K562 (cell line): ENCODE data around the gene SMU1. TPM values are rescaled to one million over a fixed set of nuclear protein-coding genes. Genes with fewer than 3 reads are reported as not detected.
A peak's percentile ranks its signal among the peaks of the same experiment; 100 is the strongest.

ENCODE experiments used
- ATAC-seq: fragments of 200-7000 bp; cut with Tn5 transposase; 3 replicates; pipeline ENCODE4 v1.9.1; 2020; ENCODE audit warnings: moderate library complexity
- BruUV-seq: library from RNA; stranded (reverse); fragments of 400-500 nt; replicated peaks from 2 replicates; lab custom pipeline; 2021; lab: Mats Ljungman, UMichigan
- CTCF ChIA-PET: fragments of 300-600 bp; formaldehyde crosslinking; extraction: SDS; loops from one replicate; lab custom pipeline; 2021; ENCODE audit warnings: low intra/inter-chr PET ratio; lab: Yijun Ruan, JAX
- POLR2A ChIA-PET: fragments of 300-600, 350-650 bp; sonication (Branson Sonifier 250); formaldehyde crosslinking; extraction: SDS; loops from one replicate; lab custom pipeline; 2021; ENCODE audit warnings: antibody characterized with exemption, inconsistent platforms; lab: Yijun Ruan, JAX
- DNase-seq, 4 experiments: peaks; one replicate each; pipeline versions ENCODE4 v3.0.0 to v3.0.0-alpha.2; 2011 to 2018; ENCODE audit warnings: low spot score in 3 of 4, mixed read lengths in 3 of 4; ENCODE audit errors: extremely low read depth in 1 of 4
- FAIRE-seq: peaks from 2 replicates; lab custom pipeline; 2011; peaks lifted over from hg19 to GRCh38; lab: Jason Lieb, UNC
- H2AFZ ChIP-seq: 2 replicates; pipeline ENCODE4 v1.6.0; 2011; ENCODE audit warnings: low read depth, low read length, control low read depth, inconsistent platforms
- H3K27ac ChIP-seq: fragments of 200-600 bp; 3 replicates; pipeline ENCODE4 v1.8.0; 2011; ENCODE audit warnings: low read depth, mild to moderate bottlenecking, control low read depth, inconsistent platforms, low read length, moderate library complexity, mixed read lengths; ENCODE audit errors: extremely low read depth
- H3K27me3 ChIP-seq, 2 experiments: fragments of 300-600 bp in 1 of 2; 2 replicates in 1 of 2; 3 replicates in 1 of 2; pipeline versions ENCODE4 v1.6.0 to v1.8.0; 2011; ENCODE audit warnings: inconsistent platforms in 2 of 2, low read length in 2 of 2, mild to moderate bottlenecking in 1 of 2, mixed read lengths in 1 of 2, moderate library complexity in 1 of 2; ENCODE audit not compliant: control insufficient read depth in 2 of 2, insufficient read depth in 2 of 2
- H3K36me3 ChIP-seq: fragments of 300-600 bp; 3 replicates; pipeline ENCODE4 v1.8.0; 2011; ENCODE audit warnings: mild to moderate bottlenecking, low read length, inconsistent platforms; ENCODE audit not compliant: control insufficient read depth, insufficient read depth
- H3K4me1 ChIP-seq, 2 experiments: fragments of 200-600 bp in 1 of 2; replicated peaks in 1 of 2; 2 replicates in 1 of 2; 3 replicates in 1 of 2; pipeline versions ENCODE4 v1.5.1 to v1.8.0; 2011; ENCODE audit warnings: inconsistent platforms in 2 of 2, low read length in 2 of 2, mild to moderate bottlenecking in 1 of 2, mixed read lengths in 1 of 2, moderate library complexity in 1 of 2; ENCODE audit not compliant: control insufficient read depth in 2 of 2, insufficient read depth in 2 of 2
- H3K4me2 ChIP-seq: 2 replicates; pipeline ENCODE4 v1.6.1; 2011; ENCODE audit warnings: low read length, control low read depth, inconsistent platforms, mixed read lengths; ENCODE audit not compliant: insufficient read depth
- H3K4me3 ChIP-seq: fragments of 200-600 bp; sonication (generic), shearing (Covaris generic); 2 replicates; pipeline ENCODE4 v1.5.1; 2016; ENCODE audit warnings: control low read depth, inconsistent platforms
- H3K79me2 ChIP-seq: fragments of 200-600 bp; 3 replicates; pipeline ENCODE4 v1.8.0; 2011; ENCODE audit warnings: low read length, inconsistent platforms; ENCODE audit not compliant: control insufficient read depth, insufficient read depth
- H3K9ac ChIP-seq, 2 experiments: 2 replicates each; pipeline versions ENCODE4 v1.6.0 to v1.6.1; 2011; ENCODE audit warnings: low read depth in 2 of 2, low read length in 2 of 2, control low read depth in 1 of 2, inconsistent platforms in 1 of 2, mild to moderate bottlenecking in 1 of 2, mixed read lengths in 1 of 2; ENCODE audit not compliant: insufficient read depth in 1 of 2
- H3K9me1 ChIP-seq: one replicate; pipeline ENCODE4 v1.6.0; 2011; ENCODE audit warnings: inconsistent platforms, mild to moderate bottlenecking, low read length, moderate library complexity; ENCODE audit not compliant: control insufficient read depth, insufficient read depth
- H3K9me3 ChIP-seq: replicated peaks from 2 replicates; pipeline ENCODE4 v1.5.1; 2011; ENCODE audit warnings: low read depth, low read length, inconsistent platforms; ENCODE audit not compliant: control insufficient read depth, insufficient read depth
- H4K20me1 ChIP-seq: replicated peaks from 2 replicates; pipeline ENCODE4 v1.6.1; 2011; ENCODE audit warnings: low read length, inconsistent platforms, mixed read lengths; ENCODE audit not compliant: control insufficient read depth, insufficient read depth
- ESRRA ChIP-seq: fragments of 450-650 bp; IDR thresholded peaks from 2 replicates; pipeline ENCODE4 v1.6.1; 2014; ENCODE audit warnings: low read depth, mild to moderate bottlenecking, moderate library complexity, borderline replicate concordance
- FOXA1 ChIP-seq: fragments of 450-650 bp; IDR thresholded peaks from 2 replicates; pipeline ENCODE4 v1.6.1; 2016; ENCODE audit warnings: mild to moderate bottlenecking, borderline replicate concordance
- HDAC8 ChIP-seq: fragments of 450-650 bp; IDR thresholded peaks from 2 replicates; pipeline ENCODE4 v1.6.1; 2016; ENCODE audit warnings: mild to moderate bottlenecking, missing genetic modification characterization, moderate library complexity, missing compliant biosample characterization
- HMG20A ChIP-seq: fragments of 450-650 bp; formaldehyde crosslinking; conservative IDR thresholded peaks from 2 replicates; pipeline ENCODE4 v1.4.0; 2020; ENCODE audit warnings: mild to moderate bottlenecking, mixed read lengths
- HNRNPUL1 ChIP-seq: fragments of 200-400 bp; formaldehyde crosslinking; IDR thresholded peaks from 2 replicates; pipeline ENCODE4 v1.6.1; 2017; ENCODE audit warnings: low read length
- ILK ChIP-seq: fragments of 450-650 bp; IDR thresholded peaks from 2 replicates; pipeline ENCODE4 v1.6.1; 2016; ENCODE audit warnings: missing genetic modification characterization, low read depth, mild to moderate bottlenecking, missing compliant biosample characterization, moderate library complexity, borderline replicate concordance
- MCM2 ChIP-seq: fragments of 450-650 bp; IDR thresholded peaks from 2 replicates; pipeline ENCODE4 v1.6.1; 2017; ENCODE audit warnings: low read depth, mild to moderate bottlenecking
- NFIX ChIP-seq: fragments of 250-450 bp; sonication (Bioruptor Pico); IDR thresholded peaks from 2 replicates; pipeline ENCODE4 v1.4.0; 2020; ENCODE audit warnings: low read depth, mild to moderate bottlenecking, moderate library complexity
- NR2F6 ChIP-seq: fragments of 450-650 bp; formaldehyde crosslinking; IDR thresholded peaks from 2 replicates; pipeline ENCODE4 v1.4.0; 2020; ENCODE audit warnings: mild to moderate bottlenecking
- RBM17 ChIP-seq: fragments of 200-400 bp; formaldehyde crosslinking; IDR thresholded peaks from 2 replicates; pipeline ENCODE4 v1.6.1; 2017; ENCODE audit warnings: low read depth, mild to moderate bottlenecking, low read length, borderline replicate concordance
- RBM22 ChIP-seq: fragments of 200-400 bp; formaldehyde crosslinking; IDR thresholded peaks from 2 replicates; pipeline ENCODE4 v1.6.1; 2018; ENCODE audit warnings: low read length, low read depth; ENCODE audit not compliant: poor library complexity, severe bottlenecking
- SETDB1 ChIP-seq: IDR thresholded peaks from one replicate; pipeline ENCODE4 v1.6.1; 2012; ENCODE audit warnings: low read length, control low read depth, inconsistent platforms
- SMC3 ChIP-seq: conservative IDR thresholded peaks from 2 replicates; pipeline ENCODE4 v1.6.1; 2011; ENCODE audit warnings: low read depth, low read length, improper control_type of control experiment; ENCODE audit not compliant: insufficient read depth
- SUPT5H ChIP-seq: fragments of 450-650 bp; IDR thresholded peaks from 2 replicates; pipeline ENCODE4 v1.6.1; 2016
- TEAD1 ChIP-seq, 2 experiments: fragments of 450-650 bp in 1 of 2; sonication (generic) in 1 of 2; formaldehyde crosslinking; IDR thresholded peaks; 2 replicates each; pipeline versions ENCODE4 v1.4.0 to v1.8.0; 2020 to 2022; ENCODE audit warnings: mild to moderate bottlenecking in 2 of 2, missing genetic modification reagents in 1 of 2
- ZNF316 ChIP-seq: fragments of 450-650 bp; IDR thresholded peaks from 2 replicates; pipeline ENCODE4 v1.6.1; 2016
- WGBS: fragments of 100-300 bp; shearing (Covaris generic); methylation state at CpG from one replicate; pipeline ENCODE4 v1.1.6; 2016; ENCODE audit warnings: low coverage, mixed read lengths; ENCODE audit not compliant: insufficient coverage; ENCODE audit errors: missing lambda C conversion rate; 5-methylcytosine and 5-hydroxymethylcytosine counted together
- in situ Hi-C: fragments of 300-500 bp; cut with MboI; formaldehyde crosslinking; loops from 4 replicates; pipeline ENCODE4 v1.15.0; 2018; ENCODE audit warnings: inconsistent platforms, mixed read lengths
- intact Hi-C: fragments of 100-400 bp; cut with micrococcal nuclease; formaldehyde crosslinking; loops from 2 replicates; pipeline ENCODE4 v1.14.2; 2022
- polyA plus RNA-seq, 8 experiments: library from polyadenylated mRNA; depleted of rRNA in 4 of 8; stranded (reverse) in 5 of 8; unstranded in 3 of 8; fragments of >200 nt; fragmentation: Nextera tagmentation in 2 of 8; fragmentation: Illumina TruSeq in 1 of 8; extraction: Ambion mirVana in 2 of 8; extraction: Trizol in 1 of 8; gene quantifications; 2 replicates each; pipeline versions ENCODE4 v1.2.1 to v1.2.3, GENCODE V29; 2011 to 2014; ENCODE audit warnings: inconsistent platforms in 1 of 8, missing spikeins in 1 of 8
- total RNA-seq, 7 experiments: library from RNA; depleted of rRNA in 6 of 7; stranded (reverse); fragments of >200 nt in 6 of 7; fragmentation: Illumina TruSeq in 2 of 7; extraction: Trizol in 2 of 7; gene quantifications; 2 replicates each; pipeline versions ENCODE4 v1.2.1 to v1.2.3, GENCODE V29; 2011 to 2021; ENCODE audit warnings: low replicate concordance in 1 of 7
- TF ChIP-seq, protein P1 (sequence below): IDR thresholded peaks from 2 replicates; pipeline ENCODE4 v1.6.1; 2014; ENCODE audit warnings: antibody characterized with exemption

Gene SMU1
- total and polyA plus RNA-seq, 9 of the 15 experiments (the other 6 are each of a cell fraction or from before 2014, with no cell fraction given), result 13.2 to 33.4 (median 20.7) TPM

DNA sequence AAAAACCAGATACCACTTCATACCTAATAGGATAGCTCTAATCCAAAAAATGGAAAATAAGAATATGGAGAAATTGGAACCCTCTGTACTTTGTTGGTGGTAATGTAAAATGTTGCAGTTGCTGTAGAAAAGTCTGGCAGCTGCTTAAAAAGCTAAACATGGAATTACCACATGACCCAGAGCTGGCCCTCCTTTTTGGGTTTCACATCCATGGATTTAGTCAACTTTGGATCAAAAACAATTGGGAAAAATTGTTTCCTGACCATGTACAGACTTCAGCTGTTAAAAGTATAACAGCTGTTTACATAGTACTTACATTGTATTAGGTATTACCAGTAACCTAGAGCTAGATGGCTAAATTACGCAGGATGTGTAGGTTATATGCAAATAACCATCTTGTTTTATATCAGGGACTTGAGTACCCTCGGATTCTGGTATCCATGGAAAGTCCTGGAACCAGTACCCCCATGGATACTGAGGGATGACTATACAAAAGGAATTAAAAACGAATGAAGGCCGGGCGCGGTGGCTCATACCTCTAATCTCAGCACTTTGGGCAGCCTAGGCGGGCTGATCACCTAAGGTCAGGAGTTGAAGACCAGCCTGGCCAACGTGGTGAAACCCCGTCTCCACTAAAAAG is 35.6 kb downstream of the SMU1 start:
- no peak overlapping the region for H3K4me2 ChIP-seq
- no peak overlapping the region for H3K9ac ChIP-seq
- TF ChIP-seq NR2F6 (CRISPR knock-in tag) (no peak), SUPT5H (0 out of 2 replicates have a peak, but pooled peaks have one; percentile 3)
- ATAC-seq (peak; percentile 12; the same call in 2 of the 3 replicates), FAIRE-seq (no peak), DNase-seq (no peak)
- in situ Hi-C loops, result no loop called here
- CTCF ChIA-PET, result no interaction called here
- peaks cover 56% of the 10 kb centered on the region; the same call in 2 of the 3 replicates for H3K36me3 ChIP-seq
- no peaks in the 10 kb centered on the region for H3K9me3 ChIP-seq
- H3K4me1 ChIP-seq, result no peaks in the 10 kb centered on the region
- no peak overlapping the region for H3K4me3 ChIP-seq
- BruUV-seq, result no TSS peak
- POLR2A ChIA-PET, result interaction anchor here (1.0 to 7.3 kb wide), 3 partner anchors 12 to 16 kb away, joined by 3 to 51 read pairs (median 5); partner anchors contain the start of gene DNAJA1
- H2AFZ ChIP-seq, result no peak overlapping the region
- no peaks in the 10 kb centered on the region for H3K27me3 ChIP-seq
- intact Hi-C loops, result no loop called here
- H3K79me2 ChIP-seq, result no peaks in the 10 kb centered on the region
- WGBS, result 74% methylated on average over 6 of the region's 9 CpGs
- no peak overlapping the region for H3K27ac ChIP-seq
- H4K20me1 ChIP-seq, result no peaks in the 10 kb centered on the region
- H3K9me1 ChIP-seq, result no peaks in the 10 kb centered on the region

DNA sequence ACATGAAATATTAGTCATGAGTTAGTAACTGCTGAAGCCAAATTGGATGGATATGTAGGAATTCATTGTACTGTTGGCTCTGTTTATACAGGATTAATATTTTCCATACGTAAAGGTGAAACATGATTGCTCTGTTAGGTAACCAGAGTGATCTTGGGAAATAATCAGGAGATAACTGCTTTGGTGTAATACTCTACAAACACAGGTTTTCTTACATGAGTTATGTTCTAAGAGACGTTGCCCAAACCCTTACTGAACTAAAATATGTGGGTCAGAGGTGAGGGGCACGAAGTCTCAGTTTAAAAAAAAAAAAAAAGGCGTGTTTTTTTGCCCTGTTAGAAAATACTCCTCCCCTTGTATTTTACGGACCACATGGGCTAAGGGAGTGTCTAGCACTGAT is 43.6 kb downstream of the SMU1 start:
- no peak overlapping the region for H3K4me2 ChIP-seq
- in situ Hi-C loops (no loop called here), intact Hi-C loops (no loop called here)
- H3K27ac ChIP-seq, result no peak overlapping the region
- ATAC-seq (no peak), DNase-seq (no peak), FAIRE-seq (no peak)
- H3K9me1 ChIP-seq, result no peaks in the 10 kb centered on the region
- H2AFZ ChIP-seq, result no peak overlapping the region
- H3K36me3 ChIP-seq, result peaks cover 97% of the 10 kb centered on the region
- whole genome bisulfite sequencing, result 81% methylated on average over 4 of the region's 5 CpGs
- 0 out of 2 replicates have a peak, but pooled peaks cover 6% of the 10 kb centered on the region for H4K20me1 ChIP-seq
- no peak for TF ChIP-seq ESRRA
- TF ChIP-seq ZNF316, result no peak
- no peak for TF ChIP-seq RBM22
- no peak for TF ChIP-seq SETDB1
- TF ChIP-seq NFIX (CRISPR knock-in tag), result no peak
- TF ChIP-seq TEAD1 (CRISPR knock-in tag; IDR thresholded peaks at IDR 0.05), result no peak
- no peak for TF ChIP-seq SMC3
- TF ChIP-seq RBM17, result no peak
- no peak for TF ChIP-seq ILK (tag)
- TF ChIP-seq HDAC8 (tag), result no peak
- TF ChIP-seq MCM2, result no peak
- TF ChIP-seq FOXA1, result no peak
- no peak for TF ChIP-seq HMG20A (CRISPR knock-in tag)
- TF ChIP-seq, protein P1, sequence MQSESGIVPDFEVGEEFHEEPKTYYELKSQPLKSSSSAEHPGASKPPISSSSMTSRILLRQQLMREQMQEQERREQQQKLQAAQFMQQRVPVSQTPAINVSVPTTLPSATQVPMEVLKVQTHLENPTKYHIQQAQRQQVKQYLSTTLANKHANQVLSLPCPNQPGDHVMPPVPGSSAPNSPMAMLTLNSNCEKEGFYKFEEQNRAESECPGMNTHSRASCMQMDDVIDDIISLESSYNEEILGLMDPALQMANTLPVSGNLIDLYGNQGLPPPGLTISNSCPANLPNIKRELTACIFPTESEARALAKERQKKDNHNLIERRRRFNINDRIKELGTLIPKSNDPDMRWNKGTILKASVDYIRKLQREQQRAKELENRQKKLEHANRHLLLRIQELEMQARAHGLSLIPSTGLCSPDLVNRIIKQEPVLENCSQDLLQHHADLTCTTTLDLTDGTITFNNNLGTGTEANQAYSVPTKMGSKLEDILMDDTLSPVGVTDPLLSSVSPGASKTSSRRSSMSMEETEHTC, result no peak
- TF ChIP-seq HNRNPUL1, result no peak
- no TSS peak for BruUV-seq
- no peaks in the 10 kb centered on the region for H3K27me3 ChIP-seq
- H3K4me1 ChIP-seq, result no peaks in the 10 kb centered on the region; a peak in 3 of 5 replicates
- H3K9ac ChIP-seq, result no peak overlapping the region
- no peaks in the 10 kb centered on the region for H3K9me3 ChIP-seq
- no peak overlapping the region for H3K4me3 ChIP-seq
- H3K79me2 ChIP-seq, result peaks cover 54% of the 10 kb centered on the region
- CTCF ChIA-PET, result no interaction called here
- POLR2A ChIA-PET, result no interaction called here
